HUES48 (cell line): Measurements from ENCODE around the gene IRF8.
A peak's percentile ranks its signal among the peaks of the same experiment; 100 is the strongest.
"Not testable (repeated sequence)": the region's sequence is repeated elsewhere in the genome, so short reads cannot be mapped to it uniquely, and the experiment has no call there.

Source experiments
- H3K27ac ChIP-seq: one replicate; pipeline ENCODE4 v1.7.0; 2013; ENCODE audit warnings: low read depth, low read length, inconsistent platforms
- H3K27me3 ChIP-seq: 2 replicates; pipeline ENCODE4 v1.6.1; 2013; ENCODE audit warnings: mild to moderate bottlenecking, low read length; ENCODE audit not compliant: control insufficient read depth, insufficient read depth
- H3K36me3 ChIP-seq: 2 replicates; pipeline ENCODE4 v1.6.1; 2013; ENCODE audit warnings: low read length; ENCODE audit not compliant: control insufficient read depth, insufficient read depth
- H3K4me1 ChIP-seq: 2 replicates; pipeline ENCODE4 v1.6.1; 2013; ENCODE audit warnings: mild to moderate bottlenecking, low read length; ENCODE audit not compliant: control insufficient read depth, insufficient read depth
- H3K4me3 ChIP-seq: 2 replicates; pipeline ENCODE4 v1.5.1; 2013; ENCODE audit warnings: mild to moderate bottlenecking, low read depth, low read length
- H3K9ac ChIP-seq: 2 replicates; pipeline ENCODE4 v1.6.1; 2013; ENCODE audit warnings: mild to moderate bottlenecking, low read depth, low read length, moderate library complexity
- H3K9me3 ChIP-seq: 2 replicates; pipeline ENCODE4 v1.6.1; 2013; ENCODE audit warnings: low read length; ENCODE audit not compliant: control insufficient read depth, insufficient read depth

Gene IRF8, protein sequence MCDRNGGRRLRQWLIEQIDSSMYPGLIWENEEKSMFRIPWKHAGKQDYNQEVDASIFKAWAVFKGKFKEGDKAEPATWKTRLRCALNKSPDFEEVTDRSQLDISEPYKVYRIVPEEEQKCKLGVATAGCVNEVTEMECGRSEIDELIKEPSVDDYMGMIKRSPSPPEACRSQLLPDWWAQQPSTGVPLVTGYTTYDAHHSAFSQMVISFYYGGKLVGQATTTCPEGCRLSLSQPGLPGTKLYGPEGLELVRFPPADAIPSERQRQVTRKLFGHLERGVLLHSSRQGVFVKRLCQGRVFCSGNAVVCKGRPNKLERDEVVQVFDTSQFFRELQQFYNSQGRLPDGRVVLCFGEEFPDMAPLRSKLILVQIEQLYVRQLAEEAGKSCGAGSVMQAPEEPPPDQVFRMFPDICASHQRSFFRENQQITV

DNA sequence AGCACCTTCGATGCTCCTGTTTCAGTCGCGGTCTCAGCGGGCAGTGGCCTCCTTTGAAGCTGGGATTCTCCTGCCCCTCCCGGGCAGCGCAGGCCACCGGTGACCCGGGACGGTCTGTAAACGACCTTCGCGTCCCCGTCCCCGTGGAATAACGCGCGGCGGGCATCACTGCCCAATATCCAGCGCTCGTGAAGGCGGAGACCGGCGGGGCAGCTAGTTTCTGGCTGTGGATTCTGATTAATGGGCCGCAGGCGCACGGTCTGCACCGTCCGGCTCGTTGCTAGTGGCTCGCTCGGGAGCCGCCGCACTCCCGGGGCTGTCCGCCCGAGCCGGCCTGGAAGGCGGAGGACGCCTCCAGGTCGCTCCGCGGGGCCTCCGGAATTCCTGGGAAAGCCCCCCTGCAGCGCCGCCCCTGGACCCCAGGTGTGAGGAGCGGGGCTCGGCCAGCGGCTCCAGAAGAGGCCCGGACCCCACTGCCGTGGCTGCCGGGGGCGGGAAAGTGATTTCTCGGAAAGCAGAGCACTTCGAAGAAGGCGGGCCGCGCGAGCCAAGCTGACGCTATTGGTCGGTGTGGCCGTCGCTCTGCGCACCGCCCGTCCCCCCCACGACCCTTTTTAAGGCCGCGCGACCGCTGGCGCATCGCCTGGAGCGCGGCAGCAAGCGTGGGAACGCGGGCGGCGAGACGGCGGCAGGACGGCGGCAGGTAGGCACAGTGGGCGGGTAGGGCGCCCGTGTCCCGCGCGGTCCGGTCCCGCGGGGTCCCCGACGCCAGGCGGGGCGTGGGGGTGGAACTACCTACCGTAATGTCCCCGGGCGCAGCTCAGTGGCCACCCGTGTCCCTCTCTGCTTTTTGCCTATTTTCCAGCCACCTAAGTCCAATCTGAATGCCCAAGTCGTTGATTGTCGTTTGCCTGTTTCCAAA is at the start of gene IRF8:
Gene IRF8, plus strand, starts transcription at position 642 of the 922 bp plus-strand sequence. CDS start 3,854 bp downstream, outside the sequence.
- H3K27ac ChIP-seq: no peak within 1 kb of the TSS

DNA sequence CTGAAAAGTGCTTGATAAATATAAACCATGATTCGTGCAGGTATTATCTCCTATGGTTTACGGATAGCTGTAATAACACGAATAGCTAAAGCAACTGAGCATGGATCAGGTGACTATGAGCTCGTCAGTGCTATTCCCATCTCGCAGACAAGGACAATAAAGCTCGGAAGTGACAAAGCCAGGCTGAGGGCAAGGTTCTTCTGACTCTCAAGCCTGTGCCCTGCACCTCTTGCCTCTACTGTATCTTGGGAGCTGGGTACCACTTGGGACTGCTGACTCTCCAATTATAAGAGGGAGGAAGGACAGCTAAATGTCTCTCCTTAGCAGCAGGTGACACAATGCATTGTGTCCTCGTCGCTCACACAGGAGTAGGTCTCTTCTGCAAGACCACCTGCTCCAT is 49.6 kb upstream of the IRF8 start:
- Histone ChIP-seq H3K4me1 (no peaks in the 10 kb centered on the region), H3K9ac (no peak overlapping the region), H3K27ac (no peak overlapping the region), H3K27me3 (no peaks in the 10 kb centered on the region), H3K9me3 (no peaks in the 10 kb centered on the region), H3K4me3 (no peak overlapping the region), H3K36me3 (no peaks in the 10 kb centered on the region)

More for the DNA sequence above, at the start of gene IRF8:
- Histone ChIP-seq H3K36me3 (no peaks in the 10 kb centered on the region), H3K4me1 (no peaks in the 10 kb centered on the region), H3K9ac (no peak within 1 kb of the TSS), H3K27me3 (peaks cover 67% of the 10 kb centered on the region), H3K9me3 (no peaks in the 10 kb centered on the region), H3K4me3 (peak within 1 kb of the TSS; percentile 74)

DNA sequence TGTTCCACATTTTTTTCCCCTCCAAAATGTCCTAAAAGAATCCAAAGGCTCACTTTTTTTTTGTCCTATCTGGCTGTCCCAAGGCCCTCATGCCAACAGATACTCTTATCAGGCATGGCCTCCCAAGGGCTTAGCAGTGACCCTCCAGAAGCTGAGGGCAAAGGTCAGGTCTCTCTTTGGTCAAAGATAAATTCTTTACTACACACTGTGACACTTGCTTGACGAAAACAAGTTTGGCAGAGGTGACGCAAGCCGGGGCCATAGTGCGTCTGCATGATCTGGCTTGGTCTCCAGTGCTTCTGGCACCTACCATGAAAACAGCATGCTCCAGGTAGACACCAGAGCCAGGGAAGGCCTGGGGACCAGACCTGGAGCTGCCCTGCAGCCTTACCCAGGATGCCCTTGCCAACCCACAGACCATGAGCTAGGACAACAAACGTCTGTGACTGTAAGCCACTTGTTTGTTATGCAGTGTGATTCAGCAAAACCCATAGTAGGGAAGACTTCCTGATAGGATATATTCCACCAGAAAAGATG is 48.5 kb upstream of the IRF8 start:
- no peak overlapping the region for H3K9ac ChIP-seq
- no peak overlapping the region for H3K4me3 ChIP-seq
- H3K9me3 ChIP-seq: no peaks in the 10 kb centered on the region
- H3K27ac ChIP-seq: no peak overlapping the region
- H3K36me3 ChIP-seq: no peaks in the 10 kb centered on the region
- no peaks in the 10 kb centered on the region for H3K27me3 ChIP-seq
- no peaks in the 10 kb centered on the region for H3K4me1 ChIP-seq

DNA sequence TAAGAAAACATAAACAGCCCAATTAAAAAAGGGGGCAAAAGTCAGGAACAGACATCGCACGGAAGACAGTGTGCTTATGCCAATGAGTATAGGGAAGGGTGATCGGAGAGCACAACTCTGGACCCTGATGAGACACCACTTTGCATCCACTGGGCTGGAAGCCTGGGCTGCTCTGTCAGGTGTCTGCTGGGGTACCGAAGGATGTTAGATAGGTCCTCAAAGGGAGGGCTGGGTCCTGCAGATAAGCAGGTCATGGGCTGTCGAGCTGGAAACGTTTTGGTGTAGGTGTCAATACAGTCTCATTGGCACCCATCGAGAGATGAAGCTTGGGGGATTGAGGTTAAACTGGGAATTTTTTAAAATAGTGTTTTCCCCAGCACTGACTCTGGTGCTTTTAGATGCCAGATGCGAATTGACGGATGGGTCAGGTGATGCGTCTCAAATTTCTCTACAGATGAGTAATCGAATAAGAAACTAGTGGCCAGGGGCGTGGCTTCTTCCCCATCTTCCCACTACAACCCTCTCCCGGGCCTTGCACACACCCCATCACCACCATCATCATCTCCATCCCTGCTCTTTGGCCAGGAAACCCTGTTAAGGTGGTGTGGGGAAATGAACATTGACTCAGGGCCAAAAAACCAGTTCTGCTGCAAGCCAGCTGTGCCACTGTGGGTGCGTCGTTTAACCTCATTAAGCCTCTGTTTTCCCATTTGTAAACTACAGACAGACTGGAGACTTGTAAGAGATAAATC is 47.8 kb upstream of the IRF8 start:
- Histone ChIP-seq H3K9ac (no peak overlapping the region), H3K27ac (no peak overlapping the region), H3K4me3 (no peak overlapping the region), H3K36me3 (no peaks in the 10 kb centered on the region), H3K4me1 (no peaks in the 10 kb centered on the region), H3K9me3 (no peaks in the 10 kb centered on the region), H3K27me3 (no peaks in the 10 kb centered on the region)

DNA sequence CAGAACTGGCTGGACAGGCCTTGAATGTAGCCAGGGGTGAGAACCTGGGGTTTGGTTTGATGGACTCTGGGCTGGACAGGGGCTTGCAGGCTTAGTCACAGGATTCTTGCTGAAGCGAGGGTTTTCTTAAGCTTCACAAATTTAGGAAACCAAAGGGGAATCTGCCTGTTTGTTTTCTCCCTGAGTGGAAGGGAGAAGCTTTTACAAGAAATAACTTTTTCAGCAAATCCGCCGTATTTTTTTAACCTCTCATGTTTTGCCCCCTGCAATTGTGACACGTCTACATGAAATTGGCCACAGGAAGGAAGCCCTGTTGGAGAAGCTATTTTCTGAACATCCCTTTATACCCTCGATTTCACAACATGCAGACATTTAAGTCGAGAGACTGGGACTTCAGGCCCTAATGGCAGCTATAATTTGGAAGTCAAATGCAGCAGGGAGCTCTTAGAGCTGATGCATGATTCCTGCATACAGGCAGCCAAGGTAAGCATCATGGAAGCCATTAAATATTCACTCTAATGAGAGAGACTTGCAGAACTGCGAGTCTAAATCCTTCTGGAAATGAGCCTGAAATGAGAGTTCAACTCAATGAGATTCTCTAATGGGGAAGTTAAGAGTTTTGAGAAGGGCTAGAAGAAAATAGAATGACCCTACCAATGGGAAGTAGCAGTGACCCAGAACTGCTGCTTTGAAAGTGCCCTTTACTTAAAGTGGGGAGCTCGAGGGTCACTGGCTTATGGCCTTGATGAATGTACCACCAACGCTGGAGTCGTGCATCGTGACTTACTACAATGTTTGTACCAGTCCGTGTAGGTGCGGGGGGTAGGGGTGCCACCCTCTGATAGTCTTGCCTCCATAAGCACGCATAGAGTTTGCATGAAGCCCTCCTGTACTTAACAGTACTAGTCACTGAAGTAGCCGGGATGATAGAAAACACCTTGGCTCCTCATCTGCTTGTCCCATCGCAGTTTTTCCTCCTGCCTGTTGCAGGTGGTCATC is 45.1 kb upstream of the IRF8 start:
- H3K4me3 ChIP-seq: no peak overlapping the region
- no peaks in the 10 kb centered on the region for H3K4me1 ChIP-seq
- no peak overlapping the region for H3K9ac ChIP-seq
- H3K36me3 ChIP-seq: no peaks in the 10 kb centered on the region
- no peak overlapping the region for H3K27ac ChIP-seq
- H3K9me3 ChIP-seq: no peaks in the 10 kb centered on the region
- no peaks in the 10 kb centered on the region for H3K27me3 ChIP-seq

DNA sequence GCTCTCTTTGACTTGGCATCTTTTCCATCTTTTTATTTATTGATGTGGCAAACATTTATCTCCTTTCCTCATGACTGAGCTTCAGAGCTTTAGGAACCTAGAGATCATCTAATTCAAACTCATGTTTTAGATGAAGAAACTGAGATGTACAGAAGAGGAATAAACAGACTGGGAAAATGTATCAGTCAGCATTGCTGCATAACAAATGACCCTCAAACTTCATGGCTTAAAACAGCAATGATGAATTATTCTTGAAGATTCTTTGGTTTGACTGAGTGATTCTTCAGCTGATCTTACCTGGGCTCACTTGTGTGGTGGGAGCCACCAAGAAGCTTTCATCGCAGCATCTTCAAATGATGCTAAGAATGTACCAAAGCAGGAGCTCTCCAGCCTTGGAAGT is 44.0 kb upstream of the IRF8 start:
- Histone ChIP-seq H3K4me1 (no peaks in the 10 kb centered on the region), H3K9me3 (no peaks in the 10 kb centered on the region), H3K27me3 (no peaks in the 10 kb centered on the region), H3K9ac (no peak overlapping the region), H3K4me3 (no peak overlapping the region), H3K36me3 (no peaks in the 10 kb centered on the region), H3K27ac (no peak overlapping the region)

DNA sequence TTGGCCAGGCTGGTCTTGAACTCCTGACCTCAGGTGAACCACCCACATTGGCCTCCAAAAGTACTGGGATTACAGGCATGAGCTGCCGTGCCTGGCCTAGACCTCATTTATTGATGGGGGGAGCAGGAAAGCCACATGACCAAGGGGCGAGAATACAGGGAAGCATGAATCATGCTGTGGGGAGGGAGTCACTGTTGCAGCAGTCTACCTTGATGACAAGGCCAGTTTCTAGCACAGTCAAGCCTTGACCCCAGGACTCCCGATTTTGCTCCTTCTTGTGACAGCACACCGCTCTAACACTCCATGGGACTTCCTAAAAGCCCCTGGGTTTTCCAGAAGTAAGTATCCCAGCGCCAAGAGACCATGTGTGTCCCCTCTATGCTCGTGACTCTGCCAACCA is 42.9 kb upstream of the IRF8 start:
- Histone ChIP-seq H3K9ac (no peak overlapping the region), H3K4me1 (no peaks in the 10 kb centered on the region), H3K4me3 (no peak overlapping the region), H3K9me3 (no peaks in the 10 kb centered on the region), H3K27me3 (no peaks in the 10 kb centered on the region), H3K27ac (no peak overlapping the region), H3K36me3 (no peaks in the 10 kb centered on the region)

DNA sequence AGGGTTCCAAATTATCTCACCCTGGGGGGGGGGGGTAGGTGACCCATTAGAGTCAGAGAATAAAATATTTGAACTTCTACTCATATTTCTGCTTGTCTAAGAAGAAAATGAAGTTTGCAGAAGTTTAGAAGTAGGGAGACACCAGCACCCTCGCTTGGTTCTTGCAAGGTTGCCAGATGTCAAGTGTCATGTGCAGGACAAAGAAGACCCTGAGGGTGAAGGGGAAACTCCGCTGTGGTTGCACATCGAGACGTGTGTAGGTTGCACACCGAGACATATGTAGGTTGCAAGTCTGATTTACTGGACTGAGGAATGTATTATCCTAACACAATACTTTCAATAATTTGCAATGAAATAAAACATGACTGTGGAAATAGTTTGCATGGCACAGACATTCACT is 42.4 kb upstream of the IRF8 start:
- Histone ChIP-seq H3K36me3 (no peaks in the 10 kb centered on the region), H3K27ac (no peak overlapping the region), H3K27me3 (no peaks in the 10 kb centered on the region), H3K4me1 (no peaks in the 10 kb centered on the region), H3K4me3 (no peak overlapping the region), H3K9me3 (no peaks in the 10 kb centered on the region), H3K9ac (no peak overlapping the region)

DNA sequence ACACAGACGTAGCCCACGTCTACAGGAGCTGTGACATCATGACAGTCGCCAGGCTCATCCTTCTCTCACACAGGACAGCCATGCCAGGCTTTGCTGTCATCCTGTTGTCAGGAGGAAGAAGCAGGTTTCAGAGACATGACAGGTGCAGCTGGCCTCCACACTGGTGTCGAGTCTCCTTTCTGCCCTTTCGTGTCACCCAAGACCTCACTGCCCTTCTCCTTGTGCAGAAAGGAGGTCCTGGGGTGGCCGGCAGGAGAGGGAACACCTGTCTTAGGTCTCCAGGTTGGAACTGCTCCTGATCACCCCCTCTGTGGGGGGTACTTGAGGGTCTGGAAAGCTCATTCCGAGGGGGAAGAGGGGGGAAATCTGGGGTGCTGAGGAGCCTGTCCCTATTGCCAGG is 41.6 kb upstream of the IRF8 start:
- no peak overlapping the region for H3K9ac ChIP-seq
- no peaks in the 10 kb centered on the region for H3K4me1 ChIP-seq
- H3K27ac ChIP-seq: no peak overlapping the region
- no peaks in the 10 kb centered on the region for H3K9me3 ChIP-seq
- no peak overlapping the region for H3K4me3 ChIP-seq
- no peaks in the 10 kb centered on the region for H3K27me3 ChIP-seq
- H3K36me3 ChIP-seq: no peaks in the 10 kb centered on the region

DNA sequence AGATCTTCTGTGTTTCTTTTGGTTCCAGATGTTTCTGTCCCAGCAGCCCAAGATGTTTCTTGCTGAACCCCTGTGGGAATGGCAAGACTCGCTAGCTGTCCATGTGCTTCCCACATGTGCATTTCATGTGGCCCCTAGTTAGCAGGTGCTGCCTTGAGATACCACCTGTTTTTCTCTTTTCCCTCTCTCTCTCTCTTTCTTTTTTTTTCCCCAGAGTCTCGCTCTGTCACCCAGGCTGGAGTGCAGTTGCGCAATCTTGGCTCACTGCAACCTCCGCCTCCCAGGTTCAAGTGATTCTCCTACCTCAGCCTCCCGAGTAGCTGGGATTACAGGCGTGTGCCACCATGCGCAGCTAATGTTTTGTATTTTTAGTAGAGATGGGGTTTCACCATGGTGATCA is 40.4 kb upstream of the IRF8 start:
- H3K27me3 ChIP-seq: not testable (repeated sequence)

More for the DNA sequence above, 40.4 kb upstream of the IRF8 start:
- H3K4me3 ChIP-seq, H3K36me3 ChIP-seq, H3K9ac ChIP-seq, H3K4me1 ChIP-seq, H3K9me3 ChIP-seq, H3K27ac ChIP-seq: not testable (repeated sequence)
